ENCODE results near the gene RNPEPL1. TPM values are rescaled to one million over a fixed set of nuclear protein-coding genes. Genes with fewer than 3 reads are reported as not detected.

The RNPEPL1 gene
- total RNA-seq, 1 donor from 2014 or later = 22.7 TPM

GRCh38 chr2:240519396-240520129 lies 48.7 kb upstream of the RNPEPL1 start:
- no peak overlapping the region for H3K4me3 ChIP-seq (ENCODE audit: insufficient read depth, low read depth, low read length)

DNA sequence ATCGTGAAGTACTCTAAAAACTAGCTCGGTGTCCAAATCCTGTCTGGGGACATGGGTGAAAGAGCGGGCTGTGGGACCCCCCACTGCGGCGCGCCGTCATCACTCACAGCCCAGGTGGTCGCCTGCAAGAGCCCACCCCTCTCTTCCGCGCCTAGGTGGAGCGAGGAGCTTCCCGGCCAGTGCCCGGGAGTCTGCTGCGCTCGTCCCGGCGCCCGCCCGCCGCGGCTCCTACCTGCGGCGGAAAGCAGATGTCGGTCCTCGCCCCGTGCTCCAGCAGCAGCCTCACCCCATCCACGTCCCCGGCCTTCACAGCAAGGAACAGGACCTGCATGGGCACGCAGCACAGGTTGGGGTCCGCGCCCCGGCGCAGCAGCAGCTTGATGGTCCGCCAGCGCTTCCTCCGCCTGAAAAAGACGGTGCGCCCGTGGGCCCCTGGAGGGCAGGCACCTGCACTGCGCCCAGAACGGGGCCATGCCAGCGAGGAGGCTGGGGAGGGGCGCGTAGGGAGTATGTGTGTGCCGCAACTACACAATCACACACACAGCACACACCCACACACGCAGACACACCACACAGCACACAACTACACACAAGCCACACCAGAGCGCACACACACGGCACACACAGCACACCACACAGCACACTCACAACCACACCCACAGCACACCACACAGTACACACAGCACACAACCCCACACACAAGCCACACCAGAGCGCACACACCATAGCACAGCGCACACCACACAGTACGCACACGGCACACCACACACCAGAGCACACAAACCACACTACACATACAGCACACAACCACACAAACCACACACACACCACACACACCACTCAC lies 47.9 kb upstream of the RNPEPL1 start:
- Histone ChIP-seq H3K36me3 (ENCODE audit: insufficient read depth, low read length) (no peaks in the 10 kb centered on the region), H3K9me3 (ENCODE audit: insufficient read depth, low read depth, low read length) (peaks cover 16% of the 10 kb centered on the region), H3K9ac (ENCODE audit: low read length) (no peak overlapping the region), H4K20me1 (ENCODE audit: insufficient read depth, low read length) (peaks cover 3% of the 10 kb centered on the region), H3K27ac (ENCODE audit: low read depth, low read length) (no peak overlapping the region), H3K27me3 (ENCODE audit: insufficient read depth, low read length) (peaks cover 11% of the 10 kb centered on the region), H3K79me2 (ENCODE audit: insufficient read depth, low read length) (no peaks in the 10 kb centered on the region), H3K4me3 (ENCODE audit: insufficient read depth, low read depth, low read length) (no peak overlapping the region), H3K4me2 (ENCODE audit: low read length) (peak overlapping the region; percentile 76), H2AFZ (ENCODE audit: low read depth, low read length) (peak overlapping the region; percentile 18), H3K4me1 (ENCODE audit: insufficient read depth, low read length) (peaks cover 7% of the 10 kb centered on the region)
- no peak for TF ChIP-seq EZH2 (IDR thresholded peaks at IDR 0.05; ENCODE audit: insufficient read depth, low read length)
- TF ChIP-seq CTCF (IDR thresholded peaks at IDR 0.05; ENCODE audit: insufficient read depth, low read depth, low read length) = no peak
- no peak for DNase-seq (ENCODE audit: low read depth)
- Mint-ChIP-seq H3K27ac (ENCODE audit: unreplicated experiment) (no peak overlapping the region), H3K27me3 (ENCODE audit: low read depth, unreplicated experiment) (peaks cover 30% of the 10 kb centered on the region), H3K4me3 (ENCODE audit: unreplicated experiment) (no peak overlapping the region), H3K36me3 (ENCODE audit: low read depth, unreplicated experiment) (peaks cover 43% of the 10 kb centered on the region), H3K4me1 (ENCODE audit: low read depth, unreplicated experiment) (no peaks in the 10 kb centered on the region), H3K9me3 (ENCODE audit: unreplicated experiment) (peaks cover 26% of the 10 kb centered on the region)
- FAIRE-seq = no peak

More at GRCh38 chr2:240519396-240520129, 48.7 kb upstream of the RNPEPL1 start:
- no peak for FAIRE-seq
- Histone ChIP-seq H3K79me2 (ENCODE audit: insufficient read depth, low read length) (no peaks in the 10 kb centered on the region), H3K27ac (ENCODE audit: low read depth, low read length) (no peak overlapping the region), H3K4me1 (ENCODE audit: insufficient read depth, low read length) (peaks cover 7% of the 10 kb centered on the region), H3K27me3 (ENCODE audit: insufficient read depth, low read length) (peaks cover 11% of the 10 kb centered on the region), H2AFZ (ENCODE audit: low read depth, low read length) (peak overlapping the region; percentile 18), H4K20me1 (ENCODE audit: insufficient read depth, low read length) (peaks cover 3% of the 10 kb centered on the region), H3K4me2 (ENCODE audit: low read length) (peak overlapping the region; percentile 76), H3K9ac (ENCODE audit: low read length) (no peak overlapping the region), H3K9me3 (ENCODE audit: insufficient read depth, low read depth, low read length) (peaks cover 10% of the 10 kb centered on the region), H3K36me3 (ENCODE audit: insufficient read depth, low read length) (no peaks in the 10 kb centered on the region)
- TF ChIP-seq EZH2 (IDR thresholded peaks at IDR 0.05; ENCODE audit: insufficient read depth, low read length) (no peak), CTCF (IDR thresholded peaks at IDR 0.05; ENCODE audit: insufficient read depth, low read depth, low read length) (no peak)
- peaks cover 35% of the 10 kb centered on the region for H3K36me3 Mint-ChIP-seq (ENCODE audit: low read depth, unreplicated experiment)
- no peak overlapping the region for H3K27ac Mint-ChIP-seq (ENCODE audit: unreplicated experiment)
- peaks cover 21% of the 10 kb centered on the region for H3K9me3 Mint-ChIP-seq (ENCODE audit: unreplicated experiment)
- peak; percentile 9 for DNase-seq (ENCODE audit: low read depth)
- no peaks in the 10 kb centered on the region for H3K4me1 Mint-ChIP-seq (ENCODE audit: low read depth, unreplicated experiment)
- H3K4me3 Mint-ChIP-seq (ENCODE audit: unreplicated experiment) = no peak overlapping the region
- peaks cover 30% of the 10 kb centered on the region for H3K27me3 Mint-ChIP-seq (ENCODE audit: low read depth, unreplicated experiment)
